Measurements from ENCODE around the gene FMO3.

- TF ChIP-seq EZH2 (IDR thresholded peaks at IDR 0.05; ENCODE audit: low read depth), result no peak
- peak; percentile 51 for TF ChIP-seq CTCF (conservative IDR thresholded peaks at IDR 0.05)
Observed at GRCh38 chr1:171081314-171081753, 9.4 kb upstream of the FMO3 start.
